HT1080 (cell line): Measurements from ENCODE around the gene OXLD1. TPM values are rescaled to one million over a fixed set of nuclear protein-coding genes. Genes with fewer than 3 reads are reported as not detected.
"Not testable (repeated sequence)": the region's sequence is repeated elsewhere in the genome, so short reads cannot be mapped to it uniquely, and the experiment has no call there.

ENCODE experiments used
- DNase-seq: peaks from one replicate; pipeline ENCODE4 v3.0.0-alpha.2; 2015; ENCODE audit warnings: low read depth
- small RNA-seq: library from RNA; depleted of rRNA; stranded (forward); fragments of <200 nt; gene quantifications from one replicate; pipeline ENCODE3, GENCODE V24; 2014
- total RNA-seq: library from RNA; depleted of rRNA; stranded (reverse); fragments of >200 nt; shearing (Covaris generic); gene quantifications from 2 replicates; pipeline ENCODE4 v1.2.3, GENCODE V29; 2014; rRNA removed

Gene OXLD1
- total RNA-seq, 1 experiment from 2014 or later = 63.5 TPM

- DNase-seq = no peak
Measured at GRCh38 chr17:81621494-81622130, 44.8 kb downstream of the OXLD1 start.

- DNase-seq = not testable (repeated sequence)
Measured at GRCh38 chr17:81618307-81618706, 48.1 kb downstream of the OXLD1 start.

DNA sequence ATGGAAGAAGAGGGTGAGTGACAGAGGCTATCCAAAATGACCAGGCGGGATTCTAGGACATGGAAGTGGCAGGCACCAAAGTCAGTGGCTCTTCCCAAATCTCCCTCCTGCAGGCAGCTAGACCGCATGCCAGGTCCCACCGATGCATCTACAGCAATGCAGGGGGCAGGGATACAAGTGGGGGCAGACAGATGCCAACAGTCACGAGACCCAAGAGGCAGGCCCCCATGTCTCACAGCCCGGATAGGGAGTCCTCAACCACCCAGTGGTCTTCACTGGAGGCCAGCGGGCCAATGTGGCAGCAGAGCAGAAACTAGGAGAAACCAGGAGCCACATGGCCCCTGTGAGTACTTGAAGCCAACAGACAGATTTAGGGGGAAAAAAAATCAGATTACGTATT is 49.5 kb downstream of the OXLD1 start:
- no peak for DNase-seq

DNA sequence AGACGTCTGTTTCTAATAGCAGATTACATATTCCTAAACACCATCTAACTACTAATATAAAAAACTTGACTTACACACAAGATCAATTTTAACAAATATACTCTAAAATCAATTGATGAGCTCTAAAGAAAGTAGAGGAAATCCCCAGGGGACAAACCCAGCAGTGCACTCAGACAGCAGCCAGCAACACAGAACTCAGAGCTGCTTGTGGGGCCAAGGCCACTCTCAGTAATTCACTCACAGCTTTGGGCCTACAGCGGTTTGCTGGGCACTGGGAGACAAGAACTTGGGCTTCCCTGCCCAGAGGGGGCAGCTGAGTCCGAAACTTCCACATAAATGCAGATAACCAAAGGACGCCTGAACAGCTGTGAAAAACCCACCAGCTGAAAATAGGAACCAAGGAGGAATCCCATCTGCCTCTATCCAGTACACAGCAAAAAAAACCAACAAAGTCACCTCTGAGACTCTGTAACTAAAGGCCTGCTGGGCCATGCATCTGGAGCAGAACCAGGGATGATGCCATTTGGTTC is 50.9 kb downstream of the OXLD1 start:
- no peak for DNase-seq

Small RNA genes within 50 kb of the gene (small RNA-seq; reads per million reads assigned to genes)
- not detected for gene MIR6786

Other genes starting within 250 kb of the OXLD1 start
- 4,314 and 7,335 TPM in 2 replicates for gene ACTG1, start 153.8 kb downstream of the OXLD1 start, total RNA-seq
- gene FSCN2, start 138.2 kb downstream of the OXLD1 start, total RNA-seq = 0.37 and 0.40 TPM in 2 replicates
- 28.7 and 31.6 TPM in 2 replicates for gene FAAP100, start 114.3 kb downstream of the OXLD1 start, total RNA-seq
- gene NPLOC4, start 29.5 kb downstream of the OXLD1 start, total RNA-seq = 65.3 and 83.9 TPM in 2 replicates
- 1.4 and 2.2 TPM in 2 replicates for gene TSPAN10, start 29.4 kb downstream of the OXLD1 start, total RNA-seq
- gene PDE6G, start 10.1 kb downstream of the OXLD1 start, total RNA-seq = 0.10 and 0.35 TPM in 2 replicates
- 47.3 and 60.3 TPM in 2 replicates for gene CCDC137, start 132 bp upstream of the OXLD1 start, total RNA-seq
- 47.9 and 59.7 TPM in 2 replicates for gene ARL16, start 17.2 kb upstream of the OXLD1 start, total RNA-seq
- gene HGS, start 17.4 kb upstream of the OXLD1 start, total RNA-seq = 165 and 172 TPM in 2 replicates
- 51.9 and 57.7 TPM in 2 replicates for gene MRPL12, start 36.8 kb upstream of the OXLD1 start, total RNA-seq
- 96.9 and 106 TPM in 2 replicates for gene SLC25A10, start 45.7 kb upstream of the OXLD1 start, total RNA-seq
- gene GCGR, start 137.5 kb upstream of the OXLD1 start, total RNA-seq = not detected in 2 replicates
- 81.9 and 87.0 TPM in 2 replicates for gene MCRIP1, start 166.7 kb upstream of the OXLD1 start, total RNA-seq
- gene PPP1R27, start 168.4 kb upstream of the OXLD1 start, total RNA-seq = 0.47 TPM in 1 of 2 replicates, not detected in the other
- gene P4HB, start 193.9 kb upstream of the OXLD1 start, total RNA-seq = 784 and 825 TPM in 2 replicates
- gene ARHGDIA, start 204.7 kb upstream of the OXLD1 start, total RNA-seq = 206 and 315 TPM in 2 replicates
- gene ALYREF, start 225.0 kb upstream of the OXLD1 start, total RNA-seq = 311 and 338 TPM in 2 replicates
- 100 and 133 TPM in 2 replicates for gene ANAPC11, start 225.1 kb upstream of the OXLD1 start, total RNA-seq
- gene NPB, start 235.6 kb upstream of the OXLD1 start, total RNA-seq = 0.13 and 0.34 TPM in 2 replicates
- gene PCYT2, start 244.8 kb upstream of the OXLD1 start, total RNA-seq = 27.6 and 34.8 TPM in 2 replicates